KMS-11 (cell line): ENCODE data around the gene PRDM16.

ENCODE experiments used
- H2AFZ ChIP-seq: fragments of 200-600 bp; sonication (generic); 2 replicates; pipeline ENCODE4 v1.6.1; 2016; ENCODE audit warnings: antibody characterized with exemption, mixed run types, low read depth
- H3K27ac ChIP-seq: fragments of 200-600 bp; sonication (generic); 2 replicates; pipeline ENCODE4 v1.6.1; 2016; ENCODE audit warnings: mild to moderate bottlenecking, mixed run types
- H3K27me3 ChIP-seq: fragments of 200-600 bp; sonication (generic); 2 replicates; pipeline ENCODE4 v1.6.1; 2017; ENCODE audit warnings: mild to moderate bottlenecking, low read depth, mixed run types, moderate library complexity; ENCODE audit not compliant: insufficient read depth
- H3K36me3 ChIP-seq: fragments of 200-600 bp; sonication (generic); 2 replicates; pipeline ENCODE4 v1.6.1; 2017; ENCODE audit warnings: mild to moderate bottlenecking, mixed run types; ENCODE audit not compliant: insufficient read depth
- H3K4me1 ChIP-seq: fragments of 200-600 bp; sonication (generic); 2 replicates; pipeline ENCODE4 v1.6.1; 2016; ENCODE audit warnings: mild to moderate bottlenecking, low read depth, mixed run types; ENCODE audit not compliant: poor library complexity, severe bottlenecking
- H3K4me2 ChIP-seq: fragments of 200-600 bp; sonication (generic); 2 replicates; pipeline ENCODE4 v1.7.0; 2016; ENCODE audit warnings: mild to moderate bottlenecking, mixed run types
- H3K4me3 ChIP-seq: fragments of 200-600 bp; sonication (generic); IDR thresholded peaks from 2 replicates; pipeline ENCODE4 v1.6.1; 2017; ENCODE audit warnings: low read depth, low read length, mixed read lengths; ENCODE audit not compliant: insufficient read depth
- H3K79me2 ChIP-seq: fragments of 200-600 bp; sonication (generic); 2 replicates; pipeline ENCODE4 v1.6.1; 2016; ENCODE audit warnings: low read depth, mixed run types; ENCODE audit not compliant: insufficient read depth
- H3K9ac ChIP-seq: fragments of 200-600 bp; sonication (generic); 2 replicates; pipeline ENCODE4 v1.6.1; 2016; ENCODE audit warnings: mild to moderate bottlenecking, mixed run types
- H4K20me1 ChIP-seq: fragments of 200-600 bp; sonication (generic); 2 replicates; pipeline ENCODE4 v1.6.1; 2016; ENCODE audit warnings: mild to moderate bottlenecking, mixed run types; ENCODE audit not compliant: insufficient read depth
- TF ChIP-seq, protein P1 (sequence below): fragments of 200-600 bp; sonication (generic); conservative IDR thresholded peaks from 2 replicates; pipeline ENCODE4 v1.6.1; 2017; ENCODE audit warnings: low read depth, mild to moderate bottlenecking, antibody characterized with exemption, low read length, moderate library complexity, mixed read lengths

PRDM16 gene

DNA sequence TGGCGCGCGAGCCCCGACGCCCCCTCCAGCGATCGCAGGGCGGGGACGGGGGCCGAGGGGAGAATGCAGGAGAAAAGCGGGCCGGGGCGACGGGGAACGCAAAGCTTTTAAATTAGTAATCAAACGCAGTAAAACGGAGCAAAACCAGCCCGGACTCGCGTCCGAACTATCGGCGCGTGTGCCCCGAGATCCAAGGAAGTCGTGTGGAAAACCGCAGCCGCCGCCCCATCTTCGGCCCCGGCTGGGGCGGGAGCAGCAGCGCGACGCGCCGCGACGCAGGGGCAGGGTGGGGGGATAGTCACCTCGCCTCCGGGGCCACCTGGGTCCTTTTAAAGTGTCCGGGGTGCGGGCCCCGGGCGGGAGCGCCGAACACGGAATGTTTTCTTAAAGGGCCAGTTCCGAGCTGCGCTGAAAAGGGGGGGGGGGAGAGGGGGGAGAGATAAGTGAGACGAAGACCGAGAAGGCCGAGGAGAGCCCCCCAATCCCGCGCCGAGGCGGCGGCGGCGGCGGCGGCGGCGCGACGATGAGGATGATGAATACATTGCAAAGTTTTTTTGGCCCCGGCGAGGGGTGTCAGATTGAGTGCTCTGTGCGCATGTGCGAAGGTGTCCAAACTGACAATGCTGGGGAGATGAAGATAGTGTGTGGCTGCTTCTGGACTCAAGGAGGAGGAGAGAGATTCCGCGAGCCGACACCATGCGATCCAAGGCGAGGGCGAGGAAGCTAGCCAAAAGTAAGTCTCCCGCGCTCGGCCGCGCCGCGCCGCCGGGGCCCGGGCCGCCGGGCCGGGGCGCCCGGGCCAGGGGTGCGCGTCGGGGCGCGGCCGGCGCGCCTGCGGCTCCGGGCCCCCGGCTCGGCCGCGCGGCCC, at the start of gene PRDM16:
Gene PRDM16 (plus strand): TSS at position 640 of the 868 bp plus-strand sequence. CDS start 57 bp downstream, at position 697.
- no peak within 1 kb of the TSS for H3K9ac ChIP-seq
- TF ChIP-seq, protein P1, sequence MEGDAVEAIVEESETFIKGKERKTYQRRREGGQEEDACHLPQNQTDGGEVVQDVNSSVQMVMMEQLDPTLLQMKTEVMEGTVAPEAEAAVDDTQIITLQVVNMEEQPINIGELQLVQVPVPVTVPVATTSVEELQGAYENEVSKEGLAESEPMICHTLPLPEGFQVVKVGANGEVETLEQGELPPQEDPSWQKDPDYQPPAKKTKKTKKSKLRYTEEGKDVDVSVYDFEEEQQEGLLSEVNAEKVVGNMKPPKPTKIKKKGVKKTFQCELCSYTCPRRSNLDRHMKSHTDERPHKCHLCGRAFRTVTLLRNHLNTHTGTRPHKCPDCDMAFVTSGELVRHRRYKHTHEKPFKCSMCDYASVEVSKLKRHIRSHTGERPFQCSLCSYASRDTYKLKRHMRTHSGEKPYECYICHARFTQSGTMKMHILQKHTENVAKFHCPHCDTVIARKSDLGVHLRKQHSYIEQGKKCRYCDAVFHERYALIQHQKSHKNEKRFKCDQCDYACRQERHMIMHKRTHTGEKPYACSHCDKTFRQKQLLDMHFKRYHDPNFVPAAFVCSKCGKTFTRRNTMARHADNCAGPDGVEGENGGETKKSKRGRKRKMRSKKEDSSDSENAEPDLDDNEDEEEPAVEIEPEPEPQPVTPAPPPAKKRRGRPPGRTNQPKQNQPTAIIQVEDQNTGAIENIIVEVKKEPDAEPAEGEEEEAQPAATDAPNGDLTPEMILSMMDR = no peak
- no peak within 1 kb of the TSS for H3K4me3 ChIP-seq
- H3K27me3 ChIP-seq = peaks cover 14% of the 10 kb centered on the region; the same call in 1 of the 2 replicates
- H3K79me2 ChIP-seq = no peaks in the 10 kb centered on the region
- H4K20me1 ChIP-seq = no peaks in the 10 kb centered on the region
- no peak within 1 kb of the TSS for H3K4me2 ChIP-seq
- no peak within 1 kb of the TSS for H3K27ac ChIP-seq
- H3K4me1 ChIP-seq = no peaks in the 10 kb centered on the region
- no peak within 1 kb of the TSS for H2AFZ ChIP-seq
- H3K36me3 ChIP-seq = no peaks in the 10 kb centered on the region

DNA sequence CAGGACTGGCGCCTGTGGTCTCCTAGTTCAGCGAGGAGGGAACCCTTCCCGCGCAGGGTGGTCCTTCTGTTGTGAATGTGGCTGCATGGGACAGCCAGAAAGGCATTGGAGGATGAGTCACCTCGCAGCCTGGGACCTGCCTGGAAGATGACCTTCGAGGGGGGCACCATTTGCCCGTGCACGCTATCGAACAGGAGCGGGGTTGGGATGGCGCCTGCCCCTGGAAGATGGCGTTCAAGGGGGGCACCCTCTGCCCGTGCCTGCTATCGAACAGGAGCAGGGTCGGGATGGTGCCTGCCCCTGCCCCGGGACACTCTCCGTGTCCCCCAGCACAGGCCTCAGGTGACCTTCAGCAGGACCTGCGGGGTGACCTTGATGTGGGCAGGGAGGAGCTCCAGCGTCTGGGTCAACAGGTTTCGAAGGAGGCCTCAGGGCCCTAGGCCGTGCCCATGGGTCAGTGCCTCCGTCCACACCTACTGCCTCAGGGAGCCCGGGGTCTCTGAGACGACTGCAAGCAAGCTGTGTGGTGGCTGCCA, 49.4 kb upstream of the PRDM16 start:
- no peaks in the 10 kb centered on the region for H3K79me2 ChIP-seq
- no peak overlapping the region for H2AFZ ChIP-seq
- TF ChIP-seq, protein P1 = no peak
- H4K20me1 ChIP-seq = no peaks in the 10 kb centered on the region
- H3K4me2 ChIP-seq = no peak overlapping the region
- H3K27me3 ChIP-seq = peaks cover 53% of the 10 kb centered on the region
- H3K4me3 ChIP-seq = no peak overlapping the region
- no peaks in the 10 kb centered on the region for H3K4me1 ChIP-seq
- no peak overlapping the region for H3K27ac ChIP-seq
- H3K36me3 ChIP-seq = no peaks in the 10 kb centered on the region
- H3K9ac ChIP-seq = no peak overlapping the region

DNA sequence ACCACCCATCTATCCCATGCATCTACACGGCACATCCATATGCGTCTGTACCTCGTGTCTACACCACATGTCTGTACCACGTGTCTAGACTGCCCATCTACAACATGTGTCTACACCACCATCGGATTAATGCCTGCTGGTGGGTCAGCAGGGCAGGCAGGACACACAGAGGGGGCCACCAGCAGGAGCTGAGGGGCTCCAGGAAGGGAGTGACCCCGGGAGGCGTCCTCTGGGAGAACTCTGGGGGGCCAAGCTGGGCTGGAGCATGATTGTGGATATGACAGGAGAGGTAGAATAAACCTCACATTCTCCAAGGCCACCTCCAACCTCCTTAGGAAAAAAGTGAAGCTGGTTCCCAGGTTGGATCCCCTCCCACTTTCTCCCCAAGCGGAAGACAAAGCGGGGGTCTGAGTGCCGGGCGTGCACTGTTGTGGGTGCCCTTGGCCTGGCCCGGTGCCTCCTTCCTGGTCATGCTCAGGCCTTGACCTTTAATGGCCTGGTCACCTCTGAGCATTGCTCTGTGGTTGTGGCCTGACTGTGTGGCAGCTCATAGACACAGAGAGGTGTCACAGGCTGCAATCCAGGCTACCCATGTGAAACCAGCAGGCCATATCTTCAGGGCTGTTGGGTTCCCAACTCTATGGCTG, 48.6 kb upstream of the PRDM16 start:
- TF ChIP-seq, protein P1 = no peak
- Histone ChIP-seq H3K36me3 (no peaks in the 10 kb centered on the region), H2AFZ (no peak overlapping the region), H3K9ac (no peak overlapping the region), H3K27me3 (peaks cover 50% of the 10 kb centered on the region), H3K27ac (no peak overlapping the region), H3K4me2 (no peak overlapping the region), H4K20me1 (no peaks in the 10 kb centered on the region), H3K79me2 (no peaks in the 10 kb centered on the region), H3K4me1 (no peaks in the 10 kb centered on the region), H3K4me3 (no peak overlapping the region)

DNA sequence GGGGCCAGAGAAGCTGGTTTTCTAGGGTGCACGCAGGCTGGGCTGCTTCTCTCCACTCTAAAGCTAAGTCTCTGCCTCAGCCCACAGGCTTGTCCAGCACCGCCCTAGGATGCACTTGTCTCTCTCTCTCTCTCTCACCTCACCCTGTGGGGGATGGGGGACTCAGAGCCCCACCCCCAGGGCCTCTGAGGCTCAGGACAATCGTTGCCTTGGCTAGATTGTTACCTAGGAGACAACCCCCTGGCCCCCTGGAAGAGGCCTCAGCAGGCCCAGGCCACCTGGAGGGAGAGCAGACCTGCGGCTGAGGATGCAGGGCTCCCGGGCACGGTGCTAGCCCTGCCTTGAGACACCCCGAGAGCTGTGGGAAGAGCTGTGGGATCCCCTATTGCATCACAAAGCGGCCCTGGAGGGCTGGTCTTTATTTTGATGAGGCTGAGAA, 47.8 kb upstream of the PRDM16 start, which contains the start of gene ACTRT2:
Gene ACTRT2 (plus strand): TSS at position 235 of the 439 bp plus-strand sequence. CDS start 220 bp downstream, outside the sequence.
- Histone ChIP-seq H4K20me1 (no peaks in the 10 kb centered on the region), H2AFZ (no peak within 1 kb of the TSS), H3K4me1 (no peaks in the 10 kb centered on the region), H3K79me2 (no peaks in the 10 kb centered on the region), H3K4me2 (no peak within 1 kb of the TSS), H3K27ac (no peak within 1 kb of the TSS), H3K4me3 (no peak within 1 kb of the TSS), H3K27me3 (peaks cover 50% of the 10 kb centered on the region), H3K36me3 (no peaks in the 10 kb centered on the region), H3K9ac (no peak within 1 kb of the TSS)
- TF ChIP-seq, protein P1 = no peak
